Right renal cortex interstitium (tissue), 3 donors: ENCODE measurements around the gene C5orf15. TPM values are rescaled to one million over a fixed set of nuclear protein-coding genes. Genes with fewer than 3 reads are reported as not detected.
"Not testable (repeated sequence)": the region's sequence is repeated elsewhere in the genome, so short reads cannot be mapped to it uniquely, and the experiment has no call there.

ENCODE experiments used
- DNase-seq, 3 donors: peaks; one replicate each; pipeline ENCODE4 v3.0.0-alpha.2; 2013; ENCODE audit warnings: low read depth in 3 of 3, low spot score in 2 of 3
- polyA plus RNA-seq, 3 donors: library from polyadenylated mRNA; unstranded; fragments of 120-200 nt; gene quantifications; one replicate each; pipeline ENCODE4 v1.2.1, GENCODE V29; 2013; ENCODE audit not compliant: insufficient read length in 3 of 3

Gene C5orf15
- polyA plus RNA-seq, 3 donors: 140 to 149 (median 146) TPM

GRCh38 chr5:133994990-133995333, 26.5 kb upstream of the C5orf15 start:
- DNase-seq: no peak

- DNase-seq: no peak
These were observed 26.0 kb upstream of the C5orf15 start for GRCh38 chr5:133994297-133994989.

GRCh38 chr5:133993185-133993936, 24.9 kb upstream of the C5orf15 start:
- DNase-seq: no peak

- DNase-seq: no peak
These were observed 24.2 kb upstream of the C5orf15 start for GRCh38 chr5:133992429-133993155.

- DNase-seq: no peak
These were observed 22.9 kb upstream of the C5orf15 start for GRCh38 chr5:133991171-133991910.

- DNase-seq: no peak
These were observed 22.0 kb upstream of the C5orf15 start for GRCh38 chr5:133990396-133990795.

GRCh38 chr5:133985540-133986180, 17.2 kb upstream of the C5orf15 start:
- DNase-seq: no peak

- DNase-seq: no peak
These were observed 15.2 kb upstream of the C5orf15 start for GRCh38 chr5:133983674-133984073.

GRCh38 chr5:133981714-133982113, 13.3 kb upstream of the C5orf15 start:
- DNase-seq: no peak

- no peak for DNase-seq
These were observed 12.2 kb upstream of the C5orf15 start for GRCh38 chr5:133980652-133981051.

- DNase-seq: no peak
These were observed 10.5 kb upstream of the C5orf15 start for GRCh38 chr5:133978943-133979342.

GRCh38 chr5:133977858-133978257, 9.4 kb upstream of the C5orf15 start:
- no peak for DNase-seq

GRCh38 chr5:133977161-133977787, 8.8 kb upstream of the C5orf15 start:
- no peak for DNase-seq

GRCh38 chr5:133975546-133975945, 7.1 kb upstream of the C5orf15 start:
- DNase-seq: not testable (repeated sequence)

GRCh38 chr5:133974142-133974541, 5.7 kb upstream of the C5orf15 start:
- DNase-seq: no peak

- no peak for DNase-seq
These were observed 2.0 kb upstream of the C5orf15 start for GRCh38 chr5:133970325-133970909.

- DNase-seq: no peak
These were observed 1.4 kb upstream of the C5orf15 start for GRCh38 chr5:133969654-133970324.

- DNase-seq: no peak
These were observed 674 bp downstream of the C5orf15 start for GRCh38 chr5:133967698-133968203.

GRCh38 chr5:133967124-133967523, 1.3 kb downstream of the C5orf15 start:
- no peak for DNase-seq
